Endothelial cell (in vitro differentiated cells): ENCODE measurements around the gene LEP. TPM values are rescaled to one million over a fixed set of nuclear protein-coding genes. Genes with fewer than 3 reads are reported as not detected.

ENCODE experiments used
- DNase-seq: peaks from one replicate; pipeline ENCODE4 v3.0.0; 2021; ENCODE audit warnings: low spot score
- H3K27ac Mint-ChIP-seq: one replicate; pipeline ENCODE4 v1.8.0; 2021; ENCODE audit warnings: mixed read lengths, inconsistent platforms; ENCODE audit not compliant: unreplicated experiment
- H3K27me3 Mint-ChIP-seq: one replicate; pipeline ENCODE4 v1.8.0; 2021; ENCODE audit warnings: mild to moderate bottlenecking, moderate library complexity, mixed read lengths, inconsistent platforms; ENCODE audit not compliant: unreplicated experiment
- H3K36me3 Mint-ChIP-seq: one replicate; pipeline ENCODE4 v1.8.0; 2021; ENCODE audit warnings: mild to moderate bottlenecking, low read depth, mixed read lengths, inconsistent platforms; ENCODE audit not compliant: unreplicated experiment
- H3K4me1 Mint-ChIP-seq: one replicate; pipeline ENCODE4 v1.8.0; 2021; ENCODE audit warnings: mild to moderate bottlenecking, mixed read lengths, inconsistent platforms; ENCODE audit not compliant: unreplicated experiment
- H3K4me3 Mint-ChIP-seq: one replicate; pipeline ENCODE4 v1.8.0; 2021; ENCODE audit warnings: mild to moderate bottlenecking, mixed read lengths, inconsistent platforms; ENCODE audit not compliant: unreplicated experiment
- H3K9me3 Mint-ChIP-seq: one replicate; pipeline ENCODE4 v1.8.0; 2021; ENCODE audit warnings: mixed read lengths, inconsistent platforms; ENCODE audit not compliant: unreplicated experiment
- CTCF ChIP-seq: fragments of 200-600 bp; sonication (generic); IDR thresholded peaks from one replicate; pipeline ENCODE4 v1.5.0; 2021; ENCODE audit warnings: antibody characterized with exemption; ENCODE audit not compliant: unreplicated experiment
- total RNA-seq: library from RNA; stranded (reverse); fragmentation: NEBNext Ultra II Directional; extraction: Animal tissue kit (Norgen Biotek cat#: 25700); gene quantifications from one replicate; pipeline ENCODE4 v1.2.1, GENCODE V29; 2021; ENCODE audit not compliant: unreplicated experiment

The LEP gene
- total RNA-seq, 1 donor from 2014 or later: not detected

- DNase-seq: no peak
- TF ChIP-seq CTCF: no peak
- Mint-ChIP-seq H3K9me3 (no peaks in the 10 kb centered on the region), H3K4me1 (no peaks in the 10 kb centered on the region), H3K27ac (no peak overlapping the region), H3K36me3 (peaks cover 9% of the 10 kb centered on the region), H3K4me3 (no peak overlapping the region), H3K27me3 (peaks cover 3% of the 10 kb centered on the region)
Measured at GRCh38 chr7:128253701-128254100, 12.6 kb downstream of the LEP start.

- H3K36me3 Mint-ChIP-seq: peaks cover 9% of the 10 kb centered on the region
- no peak for TF ChIP-seq CTCF
- no peak overlapping the region for H3K27ac Mint-ChIP-seq
- peaks cover 3% of the 10 kb centered on the region for H3K27me3 Mint-ChIP-seq
- no peak for DNase-seq
- H3K4me3 Mint-ChIP-seq: no peak overlapping the region
- peaks cover 4% of the 10 kb centered on the region for H3K4me1 Mint-ChIP-seq
- H3K9me3 Mint-ChIP-seq: no peaks in the 10 kb centered on the region
Measured at GRCh38 chr7:128254470-128254869, 13.4 kb downstream of the LEP start.

GRCh38 chr7:128255271-128255670, 14.2 kb downstream of the LEP start:
- Mint-ChIP-seq H3K27ac (no peak overlapping the region), H3K36me3 (peaks cover 9% of the 10 kb centered on the region), H3K27me3 (peaks cover 3% of the 10 kb centered on the region), H3K4me1 (peaks cover 4% of the 10 kb centered on the region), H3K4me3 (no peak overlapping the region), H3K9me3 (no peaks in the 10 kb centered on the region)
- no peak for DNase-seq
- TF ChIP-seq CTCF: no peak

- peaks cover 9% of the 10 kb centered on the region for H3K36me3 Mint-ChIP-seq
- peaks cover 4% of the 10 kb centered on the region for H3K4me1 Mint-ChIP-seq
- DNase-seq: no peak
- no peak overlapping the region for H3K4me3 Mint-ChIP-seq
- H3K27me3 Mint-ChIP-seq: peaks cover 7% of the 10 kb centered on the region
- H3K9me3 Mint-ChIP-seq: no peaks in the 10 kb centered on the region
- no peak overlapping the region for H3K27ac Mint-ChIP-seq
- TF ChIP-seq CTCF: no peak
Measured at GRCh38 chr7:128257458-128257857, 16.4 kb downstream of the LEP start.

GRCh38 chr7:128259131-128260061, 18.3 kb downstream of the LEP start:
- Mint-ChIP-seq H3K9me3 (no peaks in the 10 kb centered on the region), H3K4me3 (no peak overlapping the region), H3K27me3 (peaks cover 4% of the 10 kb centered on the region), H3K36me3 (peaks cover 4% of the 10 kb centered on the region), H3K27ac (no peak overlapping the region), H3K4me1 (peaks cover 4% of the 10 kb centered on the region)
- no peak for TF ChIP-seq CTCF
- DNase-seq: no peak
